Liver (tissue), 3 donors: ENCODE measurements around the gene TEX14.

Source experiments
- EGR1 ChIP-seq, 2 donors: IDR thresholded peaks; 2 replicates each; pipeline ENCODE4 v1.6.1; 2016 to 2018; ENCODE audit warnings: antibody characterized with exemption in 2 of 2, low read depth in 2 of 2
- FOXA1 ChIP-seq: IDR thresholded peaks from 2 replicates; pipeline ENCODE4 v1.6.1; 2016; ENCODE audit warnings: antibody characterized with exemption
- FOXA2 ChIP-seq: IDR thresholded peaks from 2 replicates; pipeline ENCODE4 v1.6.1; 2016; ENCODE audit warnings: antibody characterized with exemption
- GABPA ChIP-seq, 2 donors: IDR thresholded peaks in 1 of 2; conservative IDR thresholded peaks in 1 of 2; 2 replicates each; pipeline ENCODE4 v1.6.1; 2016; ENCODE audit warnings: antibody characterized with exemption in 2 of 2, mild to moderate bottlenecking in 1 of 2, moderate library complexity in 1 of 2
- JUND ChIP-seq, 2 donors: IDR thresholded peaks; 2 replicates each; pipeline ENCODE4 v1.6.1; 2016; ENCODE audit warnings: antibody characterized with exemption in 2 of 2
- RAD21 ChIP-seq, 2 donors: IDR thresholded peaks; 2 replicates each; pipeline ENCODE4 v1.6.1; 2016; ENCODE audit warnings: antibody characterized with exemption in 2 of 2, mild to moderate bottlenecking in 2 of 2
- SP1 ChIP-seq: IDR thresholded peaks from 2 replicates; pipeline ENCODE4 v1.6.1; 2018; ENCODE audit warnings: antibody characterized with exemption, mild to moderate bottlenecking
- TAF1 ChIP-seq: conservative IDR thresholded peaks from 2 replicates; pipeline ENCODE4 v1.6.1; 2016; ENCODE audit warnings: antibody characterized with exemption, mild to moderate bottlenecking
- TF ChIP-seq, protein P1 (sequence below): fragments of 150-350 bp; IDR thresholded peaks from 2 replicates; pipeline ENCODE4 v1.5.1; 2017; ENCODE audit warnings: improper control_type of control experiment, low read depth, low read length; ENCODE audit not compliant: missing input control
- TF ChIP-seq, protein P2 (sequence below): IDR thresholded peaks from 2 replicates; pipeline ENCODE4 v1.6.1; 2016; ENCODE audit warnings: antibody characterized with exemption
- TF ChIP-seq, protein P3 (sequence below): IDR thresholded peaks from 2 replicates; pipeline ENCODE4 v1.6.1; 2016; ENCODE audit warnings: antibody characterized with exemption, mild to moderate bottlenecking
- TF ChIP-seq, protein P4 (sequence below): IDR thresholded peaks from 2 replicates; pipeline ENCODE4 v1.6.1; 2016; ENCODE audit warnings: antibody characterized with exemption
- TF ChIP-seq, protein P5 (sequence below): IDR thresholded peaks from 2 replicates; pipeline ENCODE4 v1.6.1; 2016; ENCODE audit warnings: antibody characterized with exemption
- donor health status: healthy.
- donor health status: healthy.

DNA sequence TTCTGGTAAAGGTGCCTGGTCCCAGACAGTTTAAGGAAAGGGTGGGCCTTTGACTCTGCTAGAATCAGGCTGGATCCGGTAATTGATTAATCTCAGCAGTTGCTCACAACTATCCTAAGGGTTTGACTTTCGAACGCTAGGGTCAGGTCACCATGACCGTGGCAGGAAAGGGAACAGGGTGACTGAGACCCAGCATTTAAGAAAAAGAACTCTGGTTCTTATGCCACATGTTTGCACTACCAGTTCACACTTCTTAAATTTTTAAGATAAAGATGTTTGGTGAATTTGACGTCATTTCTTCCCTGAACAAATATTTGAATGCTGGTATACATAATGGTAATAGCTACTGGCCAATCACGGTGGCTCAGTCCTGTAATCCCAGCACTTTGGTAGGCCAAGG lies 52.2 kb downstream of the TEX14 start:
- TF ChIP-seq, protein P1, sequence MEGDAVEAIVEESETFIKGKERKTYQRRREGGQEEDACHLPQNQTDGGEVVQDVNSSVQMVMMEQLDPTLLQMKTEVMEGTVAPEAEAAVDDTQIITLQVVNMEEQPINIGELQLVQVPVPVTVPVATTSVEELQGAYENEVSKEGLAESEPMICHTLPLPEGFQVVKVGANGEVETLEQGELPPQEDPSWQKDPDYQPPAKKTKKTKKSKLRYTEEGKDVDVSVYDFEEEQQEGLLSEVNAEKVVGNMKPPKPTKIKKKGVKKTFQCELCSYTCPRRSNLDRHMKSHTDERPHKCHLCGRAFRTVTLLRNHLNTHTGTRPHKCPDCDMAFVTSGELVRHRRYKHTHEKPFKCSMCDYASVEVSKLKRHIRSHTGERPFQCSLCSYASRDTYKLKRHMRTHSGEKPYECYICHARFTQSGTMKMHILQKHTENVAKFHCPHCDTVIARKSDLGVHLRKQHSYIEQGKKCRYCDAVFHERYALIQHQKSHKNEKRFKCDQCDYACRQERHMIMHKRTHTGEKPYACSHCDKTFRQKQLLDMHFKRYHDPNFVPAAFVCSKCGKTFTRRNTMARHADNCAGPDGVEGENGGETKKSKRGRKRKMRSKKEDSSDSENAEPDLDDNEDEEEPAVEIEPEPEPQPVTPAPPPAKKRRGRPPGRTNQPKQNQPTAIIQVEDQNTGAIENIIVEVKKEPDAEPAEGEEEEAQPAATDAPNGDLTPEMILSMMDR = no peak
- TF ChIP-seq SP1 = no peak
- TF ChIP-seq, protein P2, sequence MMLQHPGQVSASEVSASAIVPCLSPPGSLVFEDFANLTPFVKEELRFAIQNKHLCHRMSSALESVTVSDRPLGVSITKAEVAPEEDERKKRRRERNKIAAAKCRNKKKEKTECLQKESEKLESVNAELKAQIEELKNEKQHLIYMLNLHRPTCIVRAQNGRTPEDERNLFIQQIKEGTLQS = no peak
- no peak for TF ChIP-seq GABPA (IDR thresholded peaks at IDR 0.05 in 1 of 2, conservative IDR thresholded peaks at IDR 0.05 in 1 of 2)
- no peak for TF ChIP-seq EGR1 (IDR thresholded peaks at IDR 0.05; ENCODE audit: low read depth in 2 of 2)
- no peak for TF ChIP-seq RAD21 (IDR thresholded peaks at IDR 0.05)
- TF ChIP-seq FOXA1 = no peak
- TF ChIP-seq, protein P3, sequence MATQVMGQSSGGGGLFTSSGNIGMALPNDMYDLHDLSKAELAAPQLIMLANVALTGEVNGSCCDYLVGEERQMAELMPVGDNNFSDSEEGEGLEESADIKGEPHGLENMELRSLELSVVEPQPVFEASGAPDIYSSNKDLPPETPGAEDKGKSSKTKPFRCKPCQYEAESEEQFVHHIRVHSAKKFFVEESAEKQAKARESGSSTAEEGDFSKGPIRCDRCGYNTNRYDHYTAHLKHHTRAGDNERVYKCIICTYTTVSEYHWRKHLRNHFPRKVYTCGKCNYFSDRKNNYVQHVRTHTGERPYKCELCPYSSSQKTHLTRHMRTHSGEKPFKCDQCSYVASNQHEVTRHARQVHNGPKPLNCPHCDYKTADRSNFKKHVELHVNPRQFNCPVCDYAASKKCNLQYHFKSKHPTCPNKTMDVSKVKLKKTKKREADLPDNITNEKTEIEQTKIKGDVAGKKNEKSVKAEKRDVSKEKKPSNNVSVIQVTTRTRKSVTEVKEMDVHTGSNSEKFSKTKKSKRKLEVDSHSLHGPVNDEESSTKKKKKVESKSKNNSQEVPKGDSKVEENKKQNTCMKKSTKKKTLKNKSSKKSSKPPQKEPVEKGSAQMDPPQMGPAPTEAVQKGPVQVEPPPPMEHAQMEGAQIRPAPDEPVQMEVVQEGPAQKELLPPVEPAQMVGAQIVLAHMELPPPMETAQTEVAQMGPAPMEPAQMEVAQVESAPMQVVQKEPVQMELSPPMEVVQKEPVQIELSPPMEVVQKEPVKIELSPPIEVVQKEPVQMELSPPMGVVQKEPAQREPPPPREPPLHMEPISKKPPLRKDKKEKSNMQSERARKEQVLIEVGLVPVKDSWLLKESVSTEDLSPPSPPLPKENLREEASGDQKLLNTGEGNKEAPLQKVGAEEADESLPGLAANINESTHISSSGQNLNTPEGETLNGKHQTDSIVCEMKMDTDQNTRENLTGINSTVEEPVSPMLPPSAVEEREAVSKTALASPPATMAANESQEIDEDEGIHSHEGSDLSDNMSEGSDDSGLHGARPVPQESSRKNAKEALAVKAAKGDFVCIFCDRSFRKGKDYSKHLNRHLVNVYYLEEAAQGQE = no peak
- no peak for TF ChIP-seq JUND (IDR thresholded peaks at IDR 0.05)
- TF ChIP-seq, protein P4, sequence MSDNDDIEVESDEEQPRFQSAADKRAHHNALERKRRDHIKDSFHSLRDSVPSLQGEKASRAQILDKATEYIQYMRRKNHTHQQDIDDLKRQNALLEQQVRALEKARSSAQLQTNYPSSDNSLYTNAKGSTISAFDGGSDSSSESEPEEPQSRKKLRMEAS = no peak
- no peak for TF ChIP-seq TAF1
- no peak for TF ChIP-seq FOXA2
- TF ChIP-seq, protein P5, sequence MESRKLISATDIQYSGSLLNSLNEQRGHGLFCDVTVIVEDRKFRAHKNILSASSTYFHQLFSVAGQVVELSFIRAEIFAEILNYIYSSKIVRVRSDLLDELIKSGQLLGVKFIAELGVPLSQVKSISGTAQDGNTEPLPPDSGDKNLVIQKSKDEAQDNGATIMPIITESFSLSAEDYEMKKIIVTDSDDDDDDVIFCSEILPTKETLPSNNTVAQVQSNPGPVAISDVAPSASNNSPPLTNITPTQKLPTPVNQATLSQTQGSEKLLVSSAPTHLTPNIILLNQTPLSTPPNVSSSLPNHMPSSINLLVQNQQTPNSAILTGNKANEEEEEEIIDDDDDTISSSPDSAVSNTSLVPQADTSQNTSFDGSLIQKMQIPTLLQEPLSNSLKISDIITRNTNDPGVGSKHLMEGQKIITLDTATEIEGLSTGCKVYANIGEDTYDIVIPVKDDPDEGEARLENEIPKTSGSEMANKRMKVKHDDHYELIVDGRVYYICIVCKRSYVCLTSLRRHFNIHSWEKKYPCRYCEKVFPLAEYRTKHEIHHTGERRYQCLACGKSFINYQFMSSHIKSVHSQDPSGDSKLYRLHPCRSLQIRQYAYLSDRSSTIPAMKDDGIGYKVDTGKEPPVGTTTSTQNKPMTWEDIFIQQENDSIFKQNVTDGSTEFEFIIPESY = no peak
